K562 (cell line): ENCODE results near the gene NME7. TPM values are rescaled to one million over a fixed set of nuclear protein-coding genes. Genes with fewer than 3 reads are reported as not detected.

Experiments
- FUS ChIP-seq: fragments of 200-400 bp; formaldehyde crosslinking; optimal IDR thresholded peaks from 2 replicates; pipeline ENCODE3; 2017; ENCODE audit warnings: low read depth, low read length
- NR3C1 ChIP-seq: sonication (generic); formaldehyde crosslinking; IDR thresholded peaks from 2 replicates; pipeline ENCODE4 v1.8.1; 2022; ENCODE audit warnings: missing genetic modification reagents
- NRF1 ChIP-seq, 2 experiments: fragments of 450-650 bp; IDR thresholded peaks in 1 of 2; conservative IDR thresholded peaks in 1 of 2; 2 replicates each; pipeline ENCODE4 v1.6.1; 2014; ENCODE audit warnings: mild to moderate bottlenecking in 2 of 2
- POLR2B ChIP-seq: fragments of 450-650 bp; IDR thresholded peaks from 2 replicates; pipeline ENCODE4 v1.6.1; 2018; ENCODE audit warnings: low read depth; ENCODE audit not compliant: partially characterized antibody
- ZFP91 ChIP-seq: sonication (generic); formaldehyde crosslinking; IDR thresholded peaks from 2 replicates; pipeline ENCODE4 v1.8.0; 2022; ENCODE audit warnings: mild to moderate bottlenecking, missing genetic modification reagents
- ZNF175 ChIP-seq: fragments of 200-800 bp; sonication (Bioruptor generic); IDR thresholded peaks from 2 replicates; pipeline ENCODE4 v1.6.1; 2016; ENCODE audit warnings: low read depth, mild to moderate bottlenecking, missing genetic modification characterization, missing compliant biosample characterization
- ZNF449 ChIP-seq: fragments of 250-450 bp; sonication (Bioruptor Pico); IDR thresholded peaks from 2 replicates; pipeline ENCODE4 v1.8.0; 2022; ENCODE audit warnings: moderate library complexity, mild to moderate bottlenecking, inconsistent platforms
- polyA plus RNA-seq, 8 experiments: library from polyadenylated mRNA; depleted of rRNA in 4 of 8; stranded (reverse) in 5 of 8; unstranded in 3 of 8; fragments of >200 nt; fragmentation: Nextera tagmentation in 2 of 8; fragmentation: Illumina TruSeq in 1 of 8; extraction: Ambion mirVana in 2 of 8; extraction: Trizol in 1 of 8; gene quantifications; 2 replicates each; pipeline versions ENCODE4 v1.2.1 to v1.2.3, GENCODE V29; 2011 to 2014; ENCODE audit warnings: inconsistent platforms in 1 of 8, missing spikeins in 1 of 8
- total RNA-seq, 7 experiments: library from RNA; depleted of rRNA in 6 of 7; stranded (reverse); fragments of >200 nt in 6 of 7; fragmentation: Illumina TruSeq in 2 of 7; extraction: Trizol in 2 of 7; gene quantifications; 2 replicates each; pipeline versions ENCODE4 v1.2.1 to v1.2.3, GENCODE V29; 2011 to 2021; ENCODE audit warnings: low replicate concordance in 1 of 7
- TF ChIP-seq, protein P1 (sequence below): fragments of 450-650 bp; IDR thresholded peaks from 2 replicates; pipeline ENCODE4 v1.6.1; 2018; ENCODE audit not compliant: partially characterized antibody
- TF ChIP-seq, protein P2 (sequence below): fragments of 450-650 bp; IDR thresholded peaks from 2 replicates; pipeline ENCODE4 v1.6.1; 2016; ENCODE audit warnings: low read depth

The NME7 gene
- total and polyA plus RNA-seq, 9 of the 15 experiments (the other 6 are each of a cell fraction or from before 2014, with no cell fraction given), result 7.9 to 43.2 (median 23.9) TPM

GRCh38 chr1:169106095-169106920, 261.3 kb downstream of the NME7 start, which contains the start of gene ATP1B1 (continued):
- TF ChIP-seq, protein P1, sequence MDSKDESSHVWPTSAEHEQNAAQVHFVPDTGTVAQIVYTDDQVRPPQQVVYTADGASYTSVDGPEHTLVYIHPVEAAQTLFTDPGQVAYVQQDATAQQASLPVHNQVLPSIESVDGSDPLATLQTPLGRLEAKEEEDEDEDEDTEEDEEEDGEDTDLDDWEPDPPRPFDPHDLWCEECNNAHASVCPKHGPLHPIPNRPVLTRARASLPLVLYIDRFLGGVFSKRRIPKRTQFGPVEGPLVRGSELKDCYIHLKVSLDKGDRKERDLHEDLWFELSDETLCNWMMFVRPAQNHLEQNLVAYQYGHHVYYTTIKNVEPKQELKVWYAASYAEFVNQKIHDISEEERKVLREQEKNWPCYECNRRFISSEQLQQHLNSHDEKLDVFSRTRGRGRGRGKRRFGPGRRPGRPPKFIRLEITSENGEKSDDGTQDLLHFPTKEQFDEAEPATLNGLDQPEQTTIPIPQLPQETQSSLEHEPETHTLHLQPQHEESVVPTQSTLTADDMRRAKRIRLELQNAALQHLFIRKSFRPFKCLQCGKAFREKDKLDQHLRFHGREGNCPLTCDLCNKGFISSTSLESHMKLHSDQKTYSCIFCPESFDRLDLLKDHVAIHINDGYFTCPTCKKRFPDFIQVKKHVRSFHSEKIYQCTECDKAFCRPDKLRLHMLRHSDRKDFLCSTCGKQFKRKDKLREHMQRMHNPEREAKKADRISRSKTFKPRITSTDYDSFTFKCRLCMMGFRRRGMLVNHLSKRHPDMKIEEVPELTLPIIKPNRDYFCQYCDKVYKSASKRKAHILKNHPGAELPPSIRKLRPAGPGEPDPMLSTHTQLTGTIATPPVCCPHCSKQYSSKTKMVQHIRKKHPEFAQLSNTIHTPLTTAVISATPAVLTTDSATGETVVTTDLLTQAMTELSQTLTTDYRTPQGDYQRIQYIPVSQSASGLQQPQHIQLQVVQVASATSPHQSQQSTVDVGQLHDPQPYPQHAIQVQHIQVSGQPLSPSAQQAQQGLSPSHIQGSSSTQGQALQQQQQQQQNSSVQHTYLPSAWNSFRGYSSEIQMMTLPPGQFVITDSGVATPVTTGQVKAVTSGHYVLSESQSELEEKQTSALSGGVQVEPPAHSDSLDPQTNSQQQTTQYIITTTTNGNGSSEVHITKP, result peak; percentile 78
- TF ChIP-seq NRF1 (conservative IDR thresholded peaks at IDR 0.05 in 1 of 2, IDR thresholded peaks at IDR 0.05 in 1 of 2) (peak; percentile 70 to 77), ZNF175 (CRISPR knock-in tag) (no peak), ZFP91 (no peak), NR3C1 (CRISPR knock-in tag) (0 out of 2 replicates have a peak, but pooled peaks have one; percentile 5), POLR2B (no peak), FUS (no peak), ZNF449 (CRISPR knock-in tag) (peak; percentile 87; the same call in 1 of the 2 replicates)
- TF ChIP-seq, protein P2, sequence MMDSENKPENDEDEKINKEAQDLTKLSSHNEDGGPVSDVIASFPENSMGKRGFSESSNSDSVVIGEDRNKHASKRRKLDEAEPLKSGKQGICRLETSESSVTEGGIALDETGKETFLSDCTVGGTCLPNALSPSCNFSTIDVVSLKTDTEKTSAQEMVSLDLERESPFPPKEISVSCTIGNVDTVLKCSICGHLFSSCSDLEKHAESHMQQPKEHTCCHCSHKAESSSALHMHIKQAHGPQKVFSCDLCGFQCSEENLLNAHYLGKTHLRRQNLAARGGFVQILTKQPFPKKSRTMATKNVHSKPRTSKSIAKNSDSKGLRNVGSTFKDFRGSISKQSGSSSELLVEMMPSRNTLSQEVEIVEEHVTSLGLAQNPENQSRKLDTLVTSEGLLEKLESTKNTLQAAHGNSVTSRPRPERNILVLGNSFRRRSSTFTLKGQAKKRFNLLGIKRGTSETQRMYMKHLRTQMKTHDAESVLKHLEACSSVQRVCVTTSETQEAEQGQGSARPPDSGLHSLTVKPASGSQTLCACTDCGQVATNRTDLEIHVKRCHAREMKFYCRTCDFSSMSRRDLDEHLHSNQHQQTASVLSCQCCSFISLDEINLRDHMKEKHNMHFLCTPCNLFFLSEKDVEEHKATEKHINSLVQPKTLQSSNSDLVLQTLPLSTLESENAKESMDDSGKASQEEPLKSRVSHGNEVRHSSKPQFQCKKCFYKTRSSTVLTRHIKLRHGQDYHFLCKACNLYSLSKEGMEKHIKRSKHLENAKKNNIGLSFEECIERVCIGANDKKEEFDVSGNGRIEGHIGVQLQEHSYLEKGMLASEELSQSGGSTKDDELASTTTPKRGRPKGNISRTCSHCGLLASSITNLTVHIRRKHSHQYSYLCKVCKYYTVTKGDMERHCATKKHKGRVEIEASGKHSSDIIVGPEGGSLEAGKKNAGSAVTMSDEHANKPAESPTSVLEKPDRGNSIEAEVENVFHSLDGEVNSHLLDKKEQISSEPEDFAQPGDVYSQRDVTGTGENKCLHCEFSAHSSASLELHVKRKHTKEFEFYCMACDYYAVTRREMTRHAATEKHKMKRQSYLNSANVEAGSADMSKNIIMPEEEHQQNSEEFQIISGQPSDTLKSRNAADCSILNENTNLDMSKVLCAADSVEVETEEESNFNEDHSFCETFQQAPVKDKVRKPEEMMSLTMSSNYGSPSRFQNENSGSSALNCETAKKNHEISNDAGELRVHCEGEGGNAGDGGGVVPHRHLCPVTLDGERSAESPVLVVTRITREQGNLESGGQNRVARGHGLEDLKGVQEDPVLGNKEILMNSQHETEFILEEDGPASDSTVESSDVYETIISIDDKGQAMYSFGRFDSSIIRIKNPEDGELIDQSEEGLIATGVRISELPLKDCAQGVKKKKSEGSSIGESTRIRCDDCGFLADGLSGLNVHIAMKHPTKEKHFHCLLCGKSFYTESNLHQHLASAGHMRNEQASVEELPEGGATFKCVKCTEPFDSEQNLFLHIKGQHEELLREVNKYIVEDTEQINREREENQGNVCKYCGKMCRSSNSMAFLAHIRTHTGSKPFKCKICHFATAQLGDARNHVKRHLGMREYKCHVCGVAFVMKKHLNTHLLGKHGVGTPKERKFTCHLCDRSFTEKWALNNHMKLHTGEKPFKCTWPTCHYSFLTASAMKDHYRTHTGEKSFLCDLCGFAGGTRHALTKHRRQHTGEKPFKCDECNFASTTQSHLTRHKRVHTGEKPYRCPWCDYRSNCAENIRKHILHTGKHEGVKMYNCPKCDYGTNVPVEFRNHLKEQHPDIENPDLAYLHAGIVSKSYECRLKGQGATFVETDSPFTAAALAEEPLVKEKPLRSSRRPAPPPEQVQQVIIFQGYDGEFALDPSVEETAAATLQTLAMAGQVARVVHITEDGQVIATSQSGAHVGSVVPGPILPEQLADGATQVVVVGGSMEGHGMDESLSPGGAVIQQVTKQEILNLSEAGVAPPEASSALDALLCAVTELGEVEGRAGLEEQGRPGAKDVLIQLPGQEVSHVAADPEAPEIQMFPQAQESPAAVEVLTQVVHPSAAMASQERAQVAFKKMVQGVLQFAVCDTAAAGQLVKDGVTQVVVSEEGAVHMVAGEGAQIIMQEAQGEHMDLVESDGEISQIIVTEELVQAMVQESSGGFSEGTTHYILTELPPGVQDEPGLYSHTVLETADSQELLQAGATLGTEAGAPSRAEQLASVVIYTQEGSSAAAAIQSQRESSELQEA, result no peak
